Adipocyte (in vitro differentiated cells): Measurements from ENCODE around the gene OLFML2B.

Experiments used
- DNase-seq: peaks from one replicate; pipeline ENCODE4 v3.0.0-alpha.2; 2015; ENCODE audit warnings: low read depth
- H3K27me3 ChIP-seq: replicated peaks from 2 replicates; pipeline ENCODE4 v1.7.0; 2013; ENCODE audit warnings: mild to moderate bottlenecking, low read length, moderate library complexity; ENCODE audit not compliant: control insufficient read depth, insufficient read depth
- H3K36me3 ChIP-seq: 2 replicates; pipeline ENCODE4 v1.7.0; 2013; ENCODE audit warnings: low read length, mild to moderate bottlenecking, moderate library complexity; ENCODE audit not compliant: control insufficient read depth, insufficient read depth, severe bottlenecking
- H3K4me1 ChIP-seq: 2 replicates; pipeline ENCODE4 v1.7.0; 2013; ENCODE audit warnings: mild to moderate bottlenecking, low read length, moderate library complexity; ENCODE audit not compliant: control insufficient read depth, insufficient read depth
- H3K4me3 ChIP-seq: 2 replicates; pipeline ENCODE4 v1.7.0; 2013; ENCODE audit warnings: mild to moderate bottlenecking, low read length, moderate library complexity
- H3K9ac ChIP-seq: 2 replicates; pipeline ENCODE4 v1.7.0; 2013; ENCODE audit warnings: mild to moderate bottlenecking, low read length, moderate library complexity
- H3K9me3 ChIP-seq: 2 replicates; pipeline ENCODE4 v1.7.0; 2013; ENCODE audit warnings: mild to moderate bottlenecking, low read length, moderate library complexity; ENCODE audit not compliant: control insufficient read depth

Gene OLFML2B

GRCh38 chr1:161978011-161978790, 45.5 kb downstream of the OLFML2B start:
- Histone ChIP-seq H3K4me1 (peaks cover 21% of the 10 kb centered on the region), H3K4me3 (no peak overlapping the region), H3K36me3 (no peaks in the 10 kb centered on the region), H3K9ac (no peak overlapping the region), H3K9me3 (no peaks in the 10 kb centered on the region), H3K27me3 (peaks cover 4% of the 10 kb centered on the region)
- no peak for DNase-seq

DNA sequence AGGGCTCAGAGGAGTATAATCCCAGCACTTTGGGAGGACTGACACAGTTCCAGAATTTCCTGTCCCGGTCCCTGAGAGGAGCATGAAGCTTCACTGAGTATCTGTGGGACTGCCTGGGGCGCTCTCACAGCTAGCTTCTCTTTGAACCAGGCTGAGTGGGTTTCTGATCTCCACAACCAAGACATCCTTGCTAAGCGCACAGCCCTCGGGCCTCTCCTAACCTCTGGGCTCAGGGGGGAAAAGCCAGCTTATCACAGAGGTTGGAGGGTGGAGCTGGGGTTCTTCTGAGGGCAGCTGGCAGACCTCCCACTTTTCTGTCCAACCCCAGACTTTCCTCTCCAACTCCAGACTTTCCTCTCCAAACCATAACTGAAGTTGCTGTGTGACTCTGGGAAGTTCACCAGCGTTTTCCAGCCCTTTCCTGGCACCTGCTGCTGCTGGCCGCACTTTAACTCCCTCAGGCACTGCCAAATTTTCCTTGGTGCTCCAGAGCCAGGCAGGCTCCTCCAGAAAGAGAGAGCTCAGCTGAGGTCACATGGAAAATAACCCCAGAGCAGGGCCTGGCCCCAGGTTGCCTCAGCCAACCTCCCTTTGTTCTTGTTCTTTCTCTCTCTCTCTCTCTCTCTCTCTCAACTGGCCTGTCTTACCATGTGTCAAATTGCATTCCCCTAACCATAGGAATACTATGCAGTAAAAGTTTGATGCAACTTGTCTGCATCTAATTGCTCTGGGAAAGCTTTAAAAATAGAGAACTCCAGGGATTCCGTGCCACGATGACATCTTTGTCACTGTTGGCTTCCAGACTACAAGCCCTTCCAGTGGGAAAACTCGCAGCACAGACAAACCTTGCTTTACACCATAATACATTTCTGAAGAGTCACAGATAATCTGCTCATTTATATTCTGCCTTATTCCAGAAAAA, 49.5 kb downstream of the OLFML2B start:
- DNase-seq: no peak
- Histone ChIP-seq H3K9me3 (no peaks in the 10 kb centered on the region), H3K27me3 (peaks cover 10% of the 10 kb centered on the region), H3K9ac (no peak overlapping the region), H3K4me3 (no peak overlapping the region), H3K4me1 (peaks cover 14% of the 10 kb centered on the region), H3K36me3 (no peaks in the 10 kb centered on the region)

DNA sequence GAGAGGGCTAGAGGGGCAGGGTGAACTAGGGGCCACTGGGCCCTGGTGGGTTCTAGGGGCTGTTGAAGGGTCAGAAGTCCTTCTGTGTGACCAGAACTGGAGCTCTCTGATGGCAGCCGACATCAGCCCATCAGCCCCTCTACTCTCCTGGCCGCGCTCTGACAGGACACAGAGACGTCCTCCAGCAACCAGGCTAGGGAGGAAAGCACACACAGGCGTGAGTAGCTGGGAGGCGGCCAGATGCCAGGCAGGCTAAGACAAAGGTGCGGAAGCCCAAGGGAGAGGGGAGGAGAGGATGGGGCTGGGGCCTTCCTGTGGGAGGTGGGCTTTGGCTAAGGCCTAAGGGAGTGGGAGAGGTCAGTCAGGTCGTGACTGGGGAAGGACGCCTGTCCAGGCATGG, 50.8 kb downstream of the OLFML2B start:
- Histone ChIP-seq H3K36me3 (no peaks in the 10 kb centered on the region), H3K4me3 (no peak overlapping the region), H3K4me1 (peaks cover 14% of the 10 kb centered on the region), H3K27me3 (peaks cover 10% of the 10 kb centered on the region), H3K9ac (no peak overlapping the region), H3K9me3 (no peaks in the 10 kb centered on the region)
- DNase-seq: no peak

DNA sequence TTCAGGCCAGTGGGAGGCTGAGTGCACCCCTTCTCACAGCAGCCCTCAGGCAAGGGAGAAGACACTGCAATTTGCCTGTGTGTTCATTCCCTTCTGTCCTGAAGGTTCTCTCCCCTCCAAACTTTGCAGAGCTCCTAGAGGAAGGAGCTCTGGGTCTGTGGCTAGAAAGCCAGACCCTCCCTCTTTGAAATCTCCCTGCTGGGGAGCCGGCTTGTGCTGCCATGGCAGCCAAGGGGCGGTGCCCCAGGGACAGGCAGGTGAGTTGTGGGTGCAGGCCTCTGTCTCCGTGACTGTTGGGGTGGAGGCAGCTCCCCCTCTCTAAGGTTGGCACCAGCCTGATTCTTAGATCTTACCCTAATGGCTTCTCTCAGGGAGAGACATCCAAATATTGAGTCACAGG, 53.0 kb downstream of the OLFML2B start:
- Histone ChIP-seq H3K9me3 (no peaks in the 10 kb centered on the region), H3K4me3 (no peak overlapping the region), H3K4me1 (peaks cover 14% of the 10 kb centered on the region), H3K36me3 (no peaks in the 10 kb centered on the region), H3K27me3 (peaks cover 10% of the 10 kb centered on the region), H3K9ac (no peak overlapping the region)
- DNase-seq: no peak

DNA sequence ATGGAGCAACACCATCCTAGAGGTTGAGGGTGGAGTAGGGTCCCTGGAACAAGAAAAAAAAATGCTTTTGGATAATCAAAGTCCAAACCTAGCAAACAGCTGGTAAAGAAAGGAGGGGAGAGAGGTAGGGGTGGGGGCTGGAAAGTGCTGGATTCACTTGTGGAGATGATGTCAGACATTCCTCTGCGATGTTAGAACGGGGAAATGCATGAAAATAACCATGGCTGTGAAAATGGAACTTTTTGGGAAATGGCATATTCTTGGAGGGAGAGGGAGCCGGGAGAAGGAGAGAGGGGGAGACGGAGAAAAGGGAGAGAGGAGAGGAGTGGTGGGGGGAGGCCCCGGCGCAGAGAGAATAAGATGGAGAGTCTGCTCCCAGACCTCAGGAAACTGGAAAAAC, 53.6 kb downstream of the OLFML2B start:
- H3K9ac ChIP-seq: no peak overlapping the region
- no peak for DNase-seq
- peaks cover 14% of the 10 kb centered on the region for H3K4me1 ChIP-seq
- no peak overlapping the region for H3K4me3 ChIP-seq
- H3K27me3 ChIP-seq: peaks cover 10% of the 10 kb centered on the region
- H3K9me3 ChIP-seq: no peaks in the 10 kb centered on the region
- no peaks in the 10 kb centered on the region for H3K36me3 ChIP-seq

GRCh38 chr1:161966067-161966466, 57.6 kb downstream of the OLFML2B start:
- peaks cover 21% of the 10 kb centered on the region for H3K4me1 ChIP-seq
- no peaks in the 10 kb centered on the region for H3K27me3 ChIP-seq
- H3K9ac ChIP-seq: no peak overlapping the region
- H3K36me3 ChIP-seq: no peaks in the 10 kb centered on the region
- H3K9me3 ChIP-seq: no peaks in the 10 kb centered on the region
- no peak for DNase-seq
- no peak overlapping the region for H3K4me3 ChIP-seq

DNA sequence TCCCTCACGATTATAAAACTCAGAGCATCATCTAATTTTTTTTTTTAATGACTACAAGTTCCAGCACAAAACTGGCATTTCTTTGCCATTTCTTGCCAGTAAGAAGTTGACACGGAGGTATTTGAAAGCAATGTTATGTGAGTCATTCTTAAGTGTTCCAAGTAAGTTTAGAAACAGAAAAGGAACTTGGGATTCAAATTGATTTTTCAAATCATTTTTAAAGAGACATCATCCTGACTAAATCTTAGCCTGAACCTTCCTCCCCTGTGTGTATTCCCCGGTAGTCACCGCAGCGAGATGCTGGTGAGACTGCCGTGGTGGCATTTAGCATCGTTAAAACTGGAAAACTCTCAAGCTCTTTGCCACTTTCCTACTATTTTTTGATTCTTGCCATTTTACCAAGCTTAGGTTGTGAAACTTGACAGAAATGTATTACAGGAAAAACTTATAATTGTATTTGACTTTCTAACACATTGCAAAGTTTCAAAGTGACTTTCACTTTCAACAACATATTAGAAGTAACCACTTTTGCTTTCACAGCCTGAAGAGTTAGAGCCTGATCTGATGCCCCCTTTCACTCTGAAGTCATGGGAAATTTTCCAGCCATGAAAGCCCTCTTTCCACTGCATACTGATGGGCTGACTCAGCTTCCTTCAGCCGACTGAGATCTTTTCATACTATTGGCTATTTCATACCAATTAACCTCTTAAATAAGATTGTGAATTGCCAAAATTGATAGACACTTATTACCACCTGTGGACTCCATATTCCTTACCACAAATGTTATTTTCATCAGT, 61.4 kb downstream of the OLFML2B start:
- Histone ChIP-seq H3K9ac (peak overlapping the region; percentile 86), H3K36me3 (peaks cover 6% of the 10 kb centered on the region), H3K9me3 (no peaks in the 10 kb centered on the region), H3K27me3 (no peaks in the 10 kb centered on the region), H3K4me1 (peaks cover 21% of the 10 kb centered on the region), H3K4me3 (peak overlapping the region; percentile 82)
- peak; percentile 87 for DNase-seq

GRCh38 chr1:161958425-161958824, 65.2 kb downstream of the OLFML2B start:
- H3K27me3 ChIP-seq: no peaks in the 10 kb centered on the region

DNA sequence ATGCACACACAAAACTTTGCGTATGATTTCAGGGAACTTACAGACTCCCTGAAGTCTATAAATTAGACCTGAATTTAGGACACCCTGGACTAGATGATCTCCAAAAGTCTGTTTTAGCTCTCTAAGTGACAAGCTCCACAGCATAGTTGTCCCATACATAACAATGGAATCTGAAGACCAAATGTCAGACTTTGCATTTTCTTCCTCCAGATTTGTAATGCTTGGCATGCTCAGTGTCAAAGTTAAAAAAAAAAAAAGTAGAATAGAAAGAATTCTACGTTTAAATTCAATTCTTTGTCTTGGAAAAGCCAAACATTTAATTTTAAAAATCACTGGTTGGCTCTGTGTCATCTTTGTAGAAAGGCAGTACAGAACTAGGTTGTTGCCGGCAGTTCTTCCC, 66.7 kb downstream of the OLFML2B start:
- DNase-seq: peak; percentile 30
- Histone ChIP-seq H3K27me3 (no peaks in the 10 kb centered on the region), H3K4me3 (no peak overlapping the region), H3K4me1 (peaks cover 55% of the 10 kb centered on the region), H3K36me3 (peaks cover 6% of the 10 kb centered on the region), H3K9ac (no peak overlapping the region), H3K9me3 (no peaks in the 10 kb centered on the region)

More at GRCh38 chr1:161958425-161958824, 65.2 kb downstream of the OLFML2B start:
- Histone ChIP-seq H3K36me3 (peaks cover 6% of the 10 kb centered on the region), H3K9ac (no peak overlapping the region), H3K4me3 (no peak overlapping the region), H3K9me3 (no peaks in the 10 kb centered on the region), H3K4me1 (peaks cover 54% of the 10 kb centered on the region)
- DNase-seq: peak; percentile 45

GRCh38 chr1:161956097-161956496, 67.6 kb downstream of the OLFML2B start:
- peaks cover 6% of the 10 kb centered on the region for H3K36me3 ChIP-seq
- no peaks in the 10 kb centered on the region for H3K9me3 ChIP-seq
- H3K27me3 ChIP-seq: no peaks in the 10 kb centered on the region
- no peak overlapping the region for H3K4me3 ChIP-seq
- no peak overlapping the region for H3K9ac ChIP-seq
- peaks cover 47% of the 10 kb centered on the region for H3K4me1 ChIP-seq
- DNase-seq: peak; percentile 91

- H3K9ac ChIP-seq: no peak overlapping the region
- no peak for DNase-seq
- peaks cover 47% of the 10 kb centered on the region for H3K4me1 ChIP-seq
- no peaks in the 10 kb centered on the region for H3K27me3 ChIP-seq
- H3K9me3 ChIP-seq: no peaks in the 10 kb centered on the region
- no peak overlapping the region for H3K4me3 ChIP-seq
- peaks cover 3% of the 10 kb centered on the region for H3K36me3 ChIP-seq
Observed at GRCh38 chr1:161955606-161956005, 68.1 kb downstream of the OLFML2B start.
